ENCODE measurements around the gene NXNL2. TPM values are rescaled to one million over a fixed set of nuclear protein-coding genes. Genes with fewer than 3 reads are reported as not detected.

NXNL2 gene
- total RNA-seq, 1 experiment from 2014 or later = not detected

GRCh38 chr9:88587885-88588649 lies 53.1 kb downstream of the NXNL2 start:
- no peak for DNase-seq
- Histone ChIP-seq H3K4me3 (no peak overlapping the region), H3K36me3 (no peaks in the 10 kb centered on the region), H3K27me3 (no peaks in the 10 kb centered on the region), H3K9me3 (no peaks in the 10 kb centered on the region)

GRCh38 chr9:88589656-88590055 lies 54.7 kb downstream of the NXNL2 start:
- no peaks in the 10 kb centered on the region for H3K9me3 ChIP-seq
- DNase-seq = no peak
- H3K27me3 ChIP-seq = no peaks in the 10 kb centered on the region
- H3K4me3 ChIP-seq = no peak overlapping the region
- H3K36me3 ChIP-seq = no peaks in the 10 kb centered on the region

DNA sequence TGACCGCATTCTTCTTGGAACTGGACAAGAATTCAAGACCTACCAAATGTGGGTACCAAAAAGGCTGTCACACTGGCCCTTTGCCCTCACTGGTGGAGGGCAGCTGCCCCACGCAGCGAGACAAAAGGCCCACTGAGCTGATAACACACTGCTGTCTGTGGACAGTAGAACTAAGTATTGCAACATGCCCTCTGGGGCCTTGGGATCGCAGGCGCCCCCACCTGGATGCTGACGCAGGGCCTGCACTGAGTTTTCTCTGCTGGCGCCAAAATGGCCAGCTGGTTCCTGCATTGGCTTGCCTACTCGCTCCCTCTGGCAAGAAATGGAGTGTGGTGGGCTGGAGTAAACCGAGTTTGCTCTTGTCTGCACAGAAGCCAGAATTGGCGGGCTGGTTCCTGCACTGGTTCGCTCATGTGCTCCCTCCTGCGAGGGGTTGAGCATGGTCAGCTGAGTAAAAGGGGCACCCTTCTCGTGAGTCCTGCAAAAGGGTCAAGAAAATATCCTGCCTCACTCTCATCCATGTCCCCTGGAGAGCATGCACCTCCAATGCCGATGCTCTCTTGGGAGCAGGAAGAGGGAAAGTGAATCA lies 55.7 kb downstream of the NXNL2 start:
- Histone ChIP-seq H3K4me3 (no peak overlapping the region), H3K36me3 (no peaks in the 10 kb centered on the region), H3K9me3 (0 out of 2 replicates have a peak, but pooled peaks cover under 1% of the 10 kb centered on the region), H3K27me3 (no peaks in the 10 kb centered on the region)
- DNase-seq = no peak

- Histone ChIP-seq H3K4me3 (no peak overlapping the region), H3K9me3 (0 out of 2 replicates have a peak, but pooled peaks cover 2% of the 10 kb centered on the region), H3K27me3 (no peaks in the 10 kb centered on the region), H3K36me3 (no peaks in the 10 kb centered on the region)
- DNase-seq = peak; percentile 35
Observed at GRCh38 chr9:88593537-88594185, 58.7 kb downstream of the NXNL2 start.

Other genes starting within 250 kb of the NXNL2 start
- gene SPIN1, start 146.7 kb upstream of the NXNL2 start, total RNA-seq (2014; rRNA removed; shearing (Covaris generic); ENCODE audit: low replicate concordance) = 78.1 and 79.9 TPM in 2 replicates